GM12872 (cell line): Measurements from ENCODE around the gene MYO9B.

ENCODE experiments used
- TF ChIP-seq, protein P1 (sequence below): IDR thresholded peaks from 3 replicates; pipeline ENCODE4 v1.5.1; 2011; ENCODE audit warnings: low read depth, mild to moderate bottlenecking, low read length, moderate library complexity; ENCODE audit not compliant: insufficient read depth

The MYO9B gene

DNA sequence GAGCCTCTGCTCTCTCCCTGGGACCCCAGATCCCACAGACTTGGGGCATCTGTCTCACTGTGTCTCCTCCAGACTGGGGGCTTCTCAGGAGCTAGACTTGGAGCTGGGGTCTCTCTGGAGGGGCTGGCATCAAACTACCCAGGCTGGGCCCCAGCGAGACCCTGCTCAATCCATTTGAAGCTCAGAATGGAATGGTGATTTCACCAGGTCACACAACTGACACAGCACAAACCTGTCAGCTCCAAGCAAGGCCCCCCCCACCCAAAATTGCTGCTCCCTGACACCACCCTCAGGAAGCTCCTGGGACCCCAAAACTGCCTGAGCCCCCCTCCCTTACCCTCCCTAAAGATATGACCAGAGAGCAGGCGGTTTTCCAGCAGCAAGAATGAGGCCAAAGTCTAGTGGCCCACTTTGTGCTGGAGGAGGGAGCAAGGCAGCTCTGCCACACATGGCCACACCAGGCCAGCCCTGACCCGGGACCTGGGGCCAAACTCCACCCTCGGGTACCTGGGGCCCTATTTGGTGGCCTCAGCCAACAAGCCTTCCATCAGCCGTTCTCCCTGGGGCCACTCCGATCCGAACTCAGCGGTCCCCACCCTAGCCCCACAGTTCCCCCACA lies 167.7 kb downstream of the MYO9B start:
- TF ChIP-seq, protein P1, sequence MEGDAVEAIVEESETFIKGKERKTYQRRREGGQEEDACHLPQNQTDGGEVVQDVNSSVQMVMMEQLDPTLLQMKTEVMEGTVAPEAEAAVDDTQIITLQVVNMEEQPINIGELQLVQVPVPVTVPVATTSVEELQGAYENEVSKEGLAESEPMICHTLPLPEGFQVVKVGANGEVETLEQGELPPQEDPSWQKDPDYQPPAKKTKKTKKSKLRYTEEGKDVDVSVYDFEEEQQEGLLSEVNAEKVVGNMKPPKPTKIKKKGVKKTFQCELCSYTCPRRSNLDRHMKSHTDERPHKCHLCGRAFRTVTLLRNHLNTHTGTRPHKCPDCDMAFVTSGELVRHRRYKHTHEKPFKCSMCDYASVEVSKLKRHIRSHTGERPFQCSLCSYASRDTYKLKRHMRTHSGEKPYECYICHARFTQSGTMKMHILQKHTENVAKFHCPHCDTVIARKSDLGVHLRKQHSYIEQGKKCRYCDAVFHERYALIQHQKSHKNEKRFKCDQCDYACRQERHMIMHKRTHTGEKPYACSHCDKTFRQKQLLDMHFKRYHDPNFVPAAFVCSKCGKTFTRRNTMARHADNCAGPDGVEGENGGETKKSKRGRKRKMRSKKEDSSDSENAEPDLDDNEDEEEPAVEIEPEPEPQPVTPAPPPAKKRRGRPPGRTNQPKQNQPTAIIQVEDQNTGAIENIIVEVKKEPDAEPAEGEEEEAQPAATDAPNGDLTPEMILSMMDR: no peak

DNA sequence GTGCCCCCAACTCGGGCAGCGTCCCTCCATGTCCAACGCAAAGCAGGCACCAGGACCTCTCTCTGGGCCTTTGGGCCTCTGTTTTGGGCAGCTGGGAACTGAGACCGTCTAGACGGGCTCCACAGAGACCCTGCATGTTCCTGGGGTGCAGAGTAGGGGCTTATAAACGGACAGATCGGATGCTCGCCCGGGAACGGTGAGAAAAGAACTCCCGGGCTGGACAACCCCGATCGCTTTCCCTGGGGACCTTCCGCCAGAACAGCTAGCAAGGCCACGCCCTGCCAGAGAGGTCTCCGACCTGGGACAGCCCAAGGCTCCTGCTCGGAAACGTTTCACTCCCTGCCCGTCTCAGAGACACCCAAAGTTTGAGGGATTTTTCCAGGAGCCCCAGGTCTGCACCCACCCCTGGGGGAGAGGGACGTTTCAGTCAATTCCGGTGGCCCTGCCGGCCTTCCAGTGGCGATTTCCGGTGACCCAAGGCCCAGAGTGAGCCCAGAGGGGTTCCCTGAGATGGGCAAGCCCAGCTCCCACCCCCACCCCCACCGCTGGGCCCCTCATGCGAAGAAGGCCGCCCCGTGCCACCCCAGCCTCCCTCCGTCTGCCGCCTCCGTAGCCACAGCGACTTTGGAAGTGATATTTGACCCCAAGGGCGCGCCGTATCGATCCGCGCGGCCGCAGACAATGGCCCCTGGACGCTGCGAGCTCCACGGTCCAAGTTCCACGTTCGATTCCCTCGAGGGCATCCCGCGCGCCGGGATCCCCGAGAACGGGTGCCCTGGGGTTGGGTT lies 168.4 kb downstream of the MYO9B start:
- TF ChIP-seq, protein P1: no peak

DNA sequence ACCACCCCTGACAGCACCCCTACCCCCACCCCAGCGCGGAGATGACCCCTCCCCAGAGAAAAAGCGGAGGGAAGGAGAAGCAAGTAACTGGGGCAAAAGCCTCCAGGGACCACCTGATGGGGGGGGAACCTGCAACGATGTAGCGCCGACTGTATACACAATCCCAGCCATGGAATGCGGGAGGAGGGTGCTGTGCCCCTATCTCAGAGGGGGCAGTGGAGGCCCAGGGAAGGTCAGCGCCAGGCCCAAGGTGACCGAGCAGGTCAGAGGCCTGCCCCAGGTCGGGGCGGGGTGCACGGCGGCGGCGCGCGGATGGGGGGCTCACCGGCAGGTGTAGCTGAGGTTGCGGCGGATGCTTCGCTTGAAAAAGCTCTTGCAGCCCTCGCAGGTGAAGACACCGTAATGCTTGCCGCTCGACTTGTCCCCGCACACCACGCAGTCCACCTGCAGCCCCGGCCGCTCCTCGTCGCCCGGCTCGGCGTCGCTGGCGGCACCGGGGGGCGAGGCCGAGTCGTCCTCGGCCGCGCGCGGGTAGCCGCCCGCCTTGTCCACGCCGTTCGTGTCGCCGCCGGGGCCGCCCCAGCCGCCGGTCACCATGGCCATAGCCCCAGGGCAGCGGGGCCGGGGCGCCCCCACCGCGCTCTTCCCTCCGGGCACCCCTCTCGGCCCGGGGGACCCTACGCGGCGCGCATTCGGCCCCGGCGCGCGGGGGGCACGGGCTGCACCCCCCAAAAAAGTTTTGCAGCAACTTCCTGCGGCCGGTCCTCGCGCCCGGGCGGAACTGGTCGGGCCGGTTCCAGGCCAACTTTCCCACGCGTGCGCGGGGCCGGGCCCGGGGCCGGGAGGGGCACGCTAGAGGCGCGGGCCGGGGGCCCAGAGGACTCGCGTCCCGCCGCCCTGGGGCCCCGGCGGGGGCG lies 169.3 kb downstream of the MYO9B start:
- TF ChIP-seq, protein P1: no peak

DNA sequence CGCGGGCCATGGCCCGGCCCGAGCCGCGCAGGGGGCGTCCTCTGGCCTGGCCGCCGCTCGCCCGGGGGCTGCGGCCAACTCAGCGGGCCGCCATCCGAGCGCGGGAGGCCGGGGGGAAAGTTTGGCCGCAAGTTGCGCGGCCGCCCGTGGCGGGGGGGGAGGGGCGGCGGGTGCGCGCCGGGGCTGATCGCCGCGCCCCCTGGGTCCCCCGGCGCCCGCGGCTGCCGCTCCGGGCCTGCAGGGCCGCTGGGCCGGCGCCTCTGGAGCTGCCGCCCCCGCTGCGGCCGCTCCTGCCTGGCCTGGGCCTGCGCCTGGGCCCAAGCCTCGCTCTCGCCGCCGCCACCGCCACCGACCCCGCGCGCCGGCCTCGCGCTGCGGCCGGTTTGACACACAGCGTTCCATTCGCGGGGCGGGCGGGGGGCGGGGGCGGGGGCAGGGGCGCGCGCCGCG lies 170.0 kb downstream of the MYO9B start, which contains the start of gene NR2F6:
Gene NR2F6, minus strand, starts transcription at position 385 of the 450 bp plus-strand sequence. CDS start 699 bp downstream, outside the sequence.
- TF ChIP-seq, protein P1: no peak

DNA sequence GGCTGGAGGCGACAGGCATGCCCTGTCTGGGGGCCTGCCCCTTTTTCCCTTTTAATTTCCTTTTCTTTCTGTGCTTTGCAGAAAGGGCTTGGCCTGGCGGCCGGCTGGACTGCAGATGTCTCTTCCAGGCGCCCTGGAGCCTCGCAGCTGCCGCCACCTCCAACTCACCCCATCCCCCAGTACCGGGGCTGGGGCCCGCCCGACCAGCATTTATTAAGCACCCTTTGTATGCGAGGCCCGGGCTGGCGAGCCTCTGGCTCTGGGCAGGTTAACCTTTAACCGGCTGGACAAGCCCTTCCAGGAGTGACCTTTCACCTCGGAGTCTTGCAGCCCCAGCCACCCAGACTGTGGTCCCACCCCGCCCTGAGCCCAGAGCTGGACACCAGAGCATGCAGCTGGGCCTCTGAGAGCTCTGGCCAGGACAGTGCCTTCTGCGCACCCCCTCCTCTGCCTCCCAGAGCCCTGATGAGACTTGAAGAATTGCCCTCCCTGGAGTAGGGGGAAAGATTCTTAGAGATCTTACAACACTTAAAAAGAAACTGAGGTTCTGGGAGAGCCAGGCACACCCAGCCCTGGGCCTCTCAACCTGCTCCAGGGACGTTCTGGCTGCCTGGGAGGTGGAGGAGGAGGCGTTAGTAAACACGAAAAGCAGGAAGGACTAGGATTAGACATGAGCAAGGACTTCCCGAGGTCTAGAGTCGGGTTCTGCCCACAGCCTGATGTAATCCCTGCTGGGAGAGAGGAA lies 171.3 kb downstream of the MYO9B start:
- TF ChIP-seq, protein P1: no peak

DNA sequence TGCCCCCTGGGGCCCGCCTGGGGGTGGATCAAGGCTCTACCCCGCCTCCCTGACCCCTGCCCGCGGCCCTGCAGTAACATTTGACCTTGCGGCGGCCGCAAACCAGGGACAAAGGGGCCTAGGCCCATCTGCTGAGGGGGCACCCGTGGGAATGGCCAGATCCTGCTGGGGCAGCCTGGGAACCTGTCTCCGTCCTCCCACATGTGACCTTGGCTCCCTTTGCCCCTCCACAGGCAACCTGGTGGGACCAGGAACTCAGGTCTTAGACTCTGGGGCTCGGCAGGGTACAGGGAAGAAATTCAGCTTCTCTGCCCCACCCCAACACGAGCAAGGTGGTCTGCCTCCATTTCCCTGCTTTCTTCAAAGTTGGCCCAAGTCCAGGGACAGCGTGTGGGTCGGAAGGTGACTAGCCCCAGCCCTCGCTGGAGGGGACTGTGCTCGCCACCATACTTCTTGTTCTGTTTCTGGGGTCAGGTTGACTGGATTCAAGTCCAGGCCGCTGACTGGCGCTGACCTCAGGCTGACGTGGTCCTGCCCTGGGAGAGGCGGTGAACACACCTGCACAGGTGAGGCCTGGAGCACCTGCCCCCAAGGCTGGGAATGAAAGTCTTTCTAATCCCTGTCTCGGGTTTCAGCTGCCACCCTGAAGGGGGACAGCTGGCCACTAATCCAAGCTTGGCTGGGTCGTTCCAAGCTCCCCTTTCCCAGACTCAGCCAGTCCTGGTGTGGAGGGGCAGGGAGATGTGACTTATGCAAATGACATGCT lies 172.6 kb downstream of the MYO9B start:
- TF ChIP-seq, protein P1: no peak
